Activated CD4-positive, alpha-beta memory T cell treated with anti-CD3 and anti-CD28 coated beads for 36 hours (primary cell): ENCODE measurements around the gene HPSE2. TPM values are rescaled to one million over a fixed set of nuclear protein-coding genes. Genes with fewer than 3 reads are reported as not detected.

Source experiments
- CTCF ChIA-PET: fragments of 350-600 bp; sonication (Branson Sonifier 250); formaldehyde crosslinking; loops from one replicate; lab custom pipeline; 2021; ENCODE audit warnings: antibody characterized with exemption, inconsistent platforms; lab: Charles Lee
- POLR2A ChIA-PET: fragments of 350-600 bp; sonication (Branson Sonifier 250); formaldehyde crosslinking; loops from one replicate; lab custom pipeline; 2021; ENCODE audit warnings: antibody characterized with exemption; lab: Charles Lee
- DNase-seq: peaks from one replicate; pipeline ENCODE4 v3.0.0-alpha.2; 2020
- H3K27ac Mint-ChIP-seq: one replicate; pipeline ENCODE4 v1.8.0; 2021; ENCODE audit warnings: mixed read lengths
- H3K27me3 Mint-ChIP-seq: one replicate; pipeline ENCODE4 v1.8.0; 2021; ENCODE audit warnings: mixed read lengths
- H3K36me3 Mint-ChIP-seq: one replicate; pipeline ENCODE4 v1.8.0; 2021; ENCODE audit warnings: mixed read lengths
- H3K4me1 Mint-ChIP-seq: one replicate; pipeline ENCODE4 v1.8.0; 2021; ENCODE audit warnings: low read depth, mixed read lengths
- H3K4me3 Mint-ChIP-seq: one replicate; pipeline ENCODE4 v1.8.0; 2021; ENCODE audit warnings: mild to moderate bottlenecking, mixed read lengths
- H3K9me3 Mint-ChIP-seq: one replicate; pipeline ENCODE4 v1.8.0; 2021; ENCODE audit warnings: mixed read lengths
- intact Hi-C: fragments of 100-400 bp; cut with micrococcal nuclease; formaldehyde crosslinking; loops from one replicate; pipeline ENCODE4 v1.15.1; 2023
- total RNA-seq, 2 experiments: library from RNA; stranded (reverse); gene quantifications; one replicate each; pipeline ENCODE4 v1.2.3, GENCODE V29; 2021

HPSE2 gene
- total RNA-seq, 2 experiments from 2014 or later = not detected

- Mint-ChIP-seq H3K4me1 (peaks cover 4% of the 10 kb centered on the region), H3K9me3 (peaks cover 4% of the 10 kb centered on the region), H3K27me3 (peaks cover 16% of the 10 kb centered on the region), H3K27ac (no peak overlapping the region), H3K36me3 (no peaks in the 10 kb centered on the region), H3K4me3 (no peak overlapping the region)
- DNase-seq = no peak
- CTCF ChIA-PET = no interaction called here
- POLR2A ChIA-PET = no interaction called here
- intact Hi-C loops = no loop called here
Measured at GRCh38 chr10:98485959-98486358, 749.7 kb downstream of the HPSE2 start.

DNA sequence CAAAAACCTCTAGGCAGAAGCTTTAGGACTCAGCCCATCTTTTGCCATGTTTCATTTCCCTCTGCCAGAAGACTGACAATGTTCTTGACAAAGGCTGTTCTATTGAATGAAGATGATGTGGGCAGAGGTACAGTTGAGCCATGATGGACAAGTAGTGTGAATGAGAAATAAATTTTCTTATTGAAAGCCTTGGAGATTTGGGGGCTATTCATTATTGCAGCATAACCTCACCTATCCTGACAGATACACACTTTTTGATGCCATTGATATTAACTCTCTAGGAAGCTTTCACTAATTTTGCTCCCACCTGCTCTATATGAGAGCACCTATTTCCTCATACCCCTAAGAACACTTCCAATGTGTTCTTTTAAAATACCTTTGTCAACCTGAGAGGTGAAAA, 752.0 kb downstream of the HPSE2 start:
- POLR2A ChIA-PET = no interaction called here
- intact Hi-C loops = no loop called here
- peaks cover 4% of the 10 kb centered on the region for H3K9me3 Mint-ChIP-seq
- CTCF ChIA-PET = no interaction called here
- DNase-seq = no peak
- peaks cover 12% of the 10 kb centered on the region for H3K27me3 Mint-ChIP-seq
- H3K27ac Mint-ChIP-seq = no peak overlapping the region
- no peaks in the 10 kb centered on the region for H3K36me3 Mint-ChIP-seq
- peaks cover 4% of the 10 kb centered on the region for H3K4me1 Mint-ChIP-seq
- no peak overlapping the region for H3K4me3 Mint-ChIP-seq

GRCh38 chr10:98482096-98482495, 753.6 kb downstream of the HPSE2 start:
- peaks cover 4% of the 10 kb centered on the region for H3K9me3 Mint-ChIP-seq
- CTCF ChIA-PET = interaction anchor here (0.9 to 1.0 kb wide), 2 partner anchors 15 to 765 kb away, joined by 4 to 6 read pairs; no protein-coding TSS in a partner anchor
- peaks cover 4% of the 10 kb centered on the region for H3K4me1 Mint-ChIP-seq
- no peak overlapping the region for H3K4me3 Mint-ChIP-seq
- DNase-seq = no peak
- H3K27ac Mint-ChIP-seq = no peak overlapping the region
- peaks cover 6% of the 10 kb centered on the region for H3K27me3 Mint-ChIP-seq
- POLR2A ChIA-PET = no interaction called here
- intact Hi-C loops = no loop called here
- no peaks in the 10 kb centered on the region for H3K36me3 Mint-ChIP-seq

DNA sequence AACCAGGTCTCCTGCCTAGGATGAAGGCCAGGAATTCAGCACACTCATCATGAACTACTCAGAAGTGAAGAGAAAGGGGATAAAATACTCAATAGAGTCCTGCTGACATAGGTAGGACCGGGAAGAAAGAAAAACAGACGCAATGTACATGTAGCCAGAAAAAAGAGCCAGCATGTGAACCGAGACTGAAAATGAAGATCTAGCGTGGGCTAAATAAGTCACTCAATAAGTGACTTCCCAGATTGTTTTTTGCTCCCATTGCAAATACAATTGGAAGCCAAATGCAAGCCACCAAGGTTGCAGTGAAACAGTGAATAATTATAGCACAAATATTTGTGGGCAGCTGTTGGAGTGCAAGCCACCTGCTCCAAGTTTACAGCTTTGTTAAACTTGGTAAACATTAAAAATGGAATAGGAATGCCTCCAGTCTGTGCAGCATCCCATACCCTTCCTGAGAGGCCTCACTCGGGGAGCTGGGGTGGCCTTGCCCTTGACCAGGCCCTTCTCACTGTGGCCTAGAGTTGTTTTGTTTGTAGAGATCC, 754.2 kb downstream of the HPSE2 start:
- intact Hi-C loops = no loop called here
- DNase-seq = no peak
- Mint-ChIP-seq H3K9me3 (peaks cover 4% of the 10 kb centered on the region), H3K27ac (no peak overlapping the region), H3K27me3 (peaks cover 6% of the 10 kb centered on the region), H3K4me1 (peaks cover 4% of the 10 kb centered on the region), H3K36me3 (no peaks in the 10 kb centered on the region), H3K4me3 (no peak overlapping the region)
- POLR2A ChIA-PET = no interaction called here
- CTCF ChIA-PET = interaction anchor here (0.9 to 1.0 kb wide), 2 partner anchors 14 to 765 kb away, joined by 4 to 6 read pairs; no protein-coding TSS in a partner anchor

DNA sequence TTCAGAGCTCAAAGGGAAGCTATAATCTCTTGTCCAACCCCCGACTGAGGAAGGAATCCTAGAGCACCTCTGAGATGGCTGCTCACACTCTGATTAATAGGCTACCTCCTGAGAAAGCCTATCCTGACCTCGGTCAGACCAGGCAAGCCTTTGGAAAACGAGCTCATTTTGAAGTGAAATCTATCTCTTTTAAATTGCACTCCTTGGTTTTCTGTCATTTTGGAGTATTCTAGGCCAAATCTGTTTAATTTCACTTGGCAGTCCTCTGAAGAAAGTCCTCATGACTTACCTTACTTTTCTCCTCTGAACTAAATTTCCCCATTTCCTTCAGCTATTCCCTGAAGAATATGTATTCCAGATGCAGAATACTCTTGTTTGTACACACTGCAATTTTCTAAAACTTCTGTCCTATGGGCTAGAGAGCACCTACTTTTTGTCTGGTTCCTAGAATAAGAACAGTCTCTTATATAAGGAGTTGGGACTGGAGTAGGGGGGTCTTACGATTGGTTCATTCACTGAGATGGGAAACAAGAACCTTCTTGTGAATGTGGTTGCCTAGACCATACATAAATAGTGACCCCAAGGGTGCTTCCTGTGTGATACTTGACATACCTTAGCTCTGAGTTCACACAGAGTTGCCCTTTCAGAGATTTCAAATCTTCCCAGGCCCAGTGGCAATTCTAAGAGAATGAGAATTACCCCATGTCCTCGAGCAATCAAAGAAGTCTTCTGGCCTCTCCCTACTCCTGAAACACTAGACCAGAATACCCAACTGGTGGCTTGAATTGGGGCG, 757.0 kb downstream of the HPSE2 start:
- Mint-ChIP-seq H3K4me1 (peaks cover 8% of the 10 kb centered on the region), H3K36me3 (no peaks in the 10 kb centered on the region), H3K4me3 (no peak overlapping the region), H3K27me3 (peaks cover 3% of the 10 kb centered on the region), H3K27ac (no peak overlapping the region), H3K9me3 (peaks cover 3% of the 10 kb centered on the region)
- ChIA-PET POLR2A (no interaction called here), CTCF (interaction anchor here (0.6 to 0.9 kb wide), 4 partner anchors 10 to 240 kb away, joined by 3 to 5 read pairs (median 4); no protein-coding TSS in a partner anchor)
- DNase-seq = no peak
- intact Hi-C loops = no loop called here

DNA sequence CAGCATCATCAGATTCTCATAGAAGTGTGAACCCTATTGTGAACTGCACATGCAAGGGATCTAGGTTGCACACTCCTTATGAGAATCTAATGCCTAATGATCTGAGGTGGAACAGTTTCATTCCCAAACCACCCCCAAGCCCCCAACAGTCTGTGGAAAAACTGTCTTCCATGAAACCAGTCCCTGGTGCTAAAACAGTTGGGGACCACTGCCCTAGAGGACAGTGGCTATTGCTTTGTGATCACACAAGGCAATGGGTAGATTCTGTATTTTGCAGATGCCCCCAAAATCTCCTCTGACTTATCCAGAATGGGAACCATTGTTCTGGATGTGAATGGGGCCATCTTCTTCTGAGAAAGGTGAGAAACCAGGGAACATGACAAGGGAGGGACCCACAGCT, 757.8 kb downstream of the HPSE2 start:
- Mint-ChIP-seq H3K36me3 (no peaks in the 10 kb centered on the region), H3K4me1 (peaks cover 8% of the 10 kb centered on the region), H3K27me3 (no peaks in the 10 kb centered on the region), H3K27ac (no peak overlapping the region), H3K4me3 (no peak overlapping the region), H3K9me3 (no peaks in the 10 kb centered on the region)
- CTCF ChIA-PET = interaction anchor here (0.6 to 0.9 kb wide), 2 partner anchors 9 to 160 kb away, joined by 3 to 5 read pairs; no protein-coding TSS in a partner anchor
- POLR2A ChIA-PET = no interaction called here
- DNase-seq = no peak
- intact Hi-C loops = no loop called here

- intact Hi-C loops = no loop called here
- no peak for DNase-seq
- CTCF ChIA-PET = interaction anchor here (0.7 to 1.0 kb wide), 2 partner anchors 49 to 336 kb away, joined by 3 read pairs; no protein-coding TSS in a partner anchor
- H3K4me1 Mint-ChIP-seq = peaks cover 4% of the 10 kb centered on the region
- H3K27me3 Mint-ChIP-seq = peaks cover 2% of the 10 kb centered on the region
- no peaks in the 10 kb centered on the region for H3K36me3 Mint-ChIP-seq
- no peaks in the 10 kb centered on the region for H3K9me3 Mint-ChIP-seq
- no peak overlapping the region for H3K27ac Mint-ChIP-seq
- POLR2A ChIA-PET = interaction anchor here (0.7 kb wide), 1 partner anchor 824 kb away, joined by 7 read pairs; no protein-coding TSS in a partner anchor
- no peak overlapping the region for H3K4me3 Mint-ChIP-seq
Measured at GRCh38 chr10:98474628-98475027, 761.0 kb downstream of the HPSE2 start.

GRCh38 chr10:98472196-98472595, 763.5 kb downstream of the HPSE2 start:
- H3K27me3 Mint-ChIP-seq = peaks cover 2% of the 10 kb centered on the region
- peaks cover 8% of the 10 kb centered on the region for H3K4me1 Mint-ChIP-seq
- DNase-seq = no peak
- CTCF ChIA-PET = no interaction called here
- no peaks in the 10 kb centered on the region for H3K9me3 Mint-ChIP-seq
- no peak overlapping the region for H3K27ac Mint-ChIP-seq
- intact Hi-C loops = no loop called here
- POLR2A ChIA-PET = no interaction called here
- no peaks in the 10 kb centered on the region for H3K36me3 Mint-ChIP-seq
- no peak overlapping the region for H3K4me3 Mint-ChIP-seq

- Mint-ChIP-seq H3K9me3 (no peaks in the 10 kb centered on the region), H3K27ac (no peak overlapping the region), H3K27me3 (peaks cover 2% of the 10 kb centered on the region), H3K36me3 (no peaks in the 10 kb centered on the region), H3K4me3 (no peak overlapping the region), H3K4me1 (peaks cover 8% of the 10 kb centered on the region)
- no peak for DNase-seq
- CTCF ChIA-PET = no interaction called here
- POLR2A ChIA-PET = no interaction called here
- intact Hi-C loops = no loop called here
Measured at GRCh38 chr10:98470850-98471249, 764.8 kb downstream of the HPSE2 start.

DNA sequence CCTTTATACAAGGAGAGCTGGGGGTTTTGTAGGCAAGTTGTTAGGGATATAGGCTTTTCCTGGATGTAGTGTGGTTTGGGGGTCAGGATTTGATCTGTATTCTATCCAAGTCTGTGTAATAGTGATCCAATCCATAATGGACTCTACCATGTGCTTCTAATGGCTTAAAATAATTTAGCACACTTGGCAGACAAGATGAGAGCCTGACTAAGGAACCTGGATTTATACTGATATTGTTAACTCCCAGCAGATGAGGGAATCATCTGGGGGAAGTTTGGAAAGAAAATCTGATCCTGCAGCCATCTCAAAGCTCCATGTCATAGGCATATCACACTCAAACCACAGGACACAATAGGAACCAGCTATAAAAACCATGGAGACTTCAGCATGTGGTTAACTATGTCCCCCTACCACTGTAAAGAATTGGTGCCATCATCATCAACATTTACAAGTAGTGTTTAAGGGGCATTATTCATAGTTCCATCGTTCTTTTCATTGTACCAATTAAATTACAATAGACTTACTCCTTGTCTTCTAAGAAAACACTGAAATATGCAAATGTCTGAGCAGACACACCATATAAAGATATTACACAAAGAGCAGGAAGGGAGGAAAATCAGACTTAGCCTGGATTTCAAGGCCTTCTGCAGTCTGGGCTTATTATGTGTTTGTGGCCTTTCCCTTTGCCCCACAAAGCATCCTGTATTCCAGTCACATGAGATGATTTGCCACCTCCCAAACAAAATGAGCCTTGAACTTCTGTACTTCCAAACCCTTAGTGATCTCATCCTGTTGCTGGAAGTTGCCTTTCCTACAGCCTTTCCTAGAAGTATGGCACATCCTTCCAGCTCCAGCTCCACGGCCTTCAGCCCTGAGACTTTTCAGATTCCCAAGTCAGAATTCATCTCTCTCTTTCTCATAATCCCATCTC, 766.4 kb downstream of the HPSE2 start:
- Mint-ChIP-seq H3K36me3 (no peaks in the 10 kb centered on the region), H3K4me1 (peaks cover 6% of the 10 kb centered on the region), H3K27ac (no peak overlapping the region), H3K4me3 (no peak overlapping the region), H3K27me3 (peaks cover 2% of the 10 kb centered on the region), H3K9me3 (no peaks in the 10 kb centered on the region)
- DNase-seq = no peak
- intact Hi-C loops = loop anchor here (5.0 kb wide), 1 partner anchor 963 kb away; the partner anchor contains the start of gene GOT1
- ChIA-PET CTCF (interaction anchor here (0.8 to 3.2 kb wide), 6 partner anchors 9 to 782 kb away, joined by 3 to 52 read pairs (median 12); no protein-coding TSS in a partner anchor), POLR2A (no interaction called here)

DNA sequence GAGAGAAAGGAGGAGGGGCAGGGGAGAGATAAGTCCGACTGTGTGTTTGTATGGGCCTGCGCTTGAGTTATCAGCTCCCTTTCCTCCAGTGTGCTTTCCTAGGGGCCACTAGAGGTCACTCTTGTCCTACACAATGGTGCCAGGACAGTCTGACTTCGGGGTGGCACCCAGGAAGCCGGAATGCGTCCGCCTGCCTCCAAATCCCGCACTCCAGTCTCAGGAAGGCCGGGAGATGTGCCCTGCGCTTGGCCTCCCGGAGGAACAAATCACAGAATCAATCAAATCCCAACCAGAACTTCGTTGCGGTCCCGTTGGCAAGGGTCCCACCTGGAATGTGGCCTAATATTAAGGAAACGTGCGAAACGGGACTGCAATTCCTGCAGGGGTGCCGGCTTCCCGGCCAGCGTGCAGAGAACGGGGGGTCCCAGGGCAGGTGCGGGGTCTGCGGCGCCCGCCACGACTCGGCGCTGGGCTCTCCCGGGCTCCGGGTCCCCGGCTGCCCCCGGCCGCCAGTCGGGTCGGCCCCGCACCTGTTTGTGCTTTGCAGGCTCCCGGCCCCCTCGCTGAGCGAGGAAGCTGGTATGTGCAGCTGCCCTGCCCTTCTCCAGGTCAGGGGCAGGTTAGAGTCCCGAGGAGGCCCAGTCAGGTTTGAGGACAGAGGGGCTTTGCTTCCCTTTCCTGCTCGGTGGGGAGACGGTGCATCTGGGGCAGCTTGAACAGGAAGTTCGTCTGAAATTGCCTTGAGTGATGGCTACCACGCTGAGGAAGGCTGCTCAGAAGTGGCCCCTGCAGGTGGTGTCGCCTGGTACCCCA, 767.9 kb downstream of the HPSE2 start:
- DNase-seq = peak; percentile 70
- Mint-ChIP-seq H3K36me3 (no peaks in the 10 kb centered on the region), H3K27me3 (peaks cover 2% of the 10 kb centered on the region), H3K4me1 (peaks cover 4% of the 10 kb centered on the region), H3K9me3 (no peaks in the 10 kb centered on the region), H3K27ac (no peak overlapping the region), H3K4me3 (peak overlapping the region; percentile 80)
- intact Hi-C loops = loop anchor here (1.0 to 5.0 kb wide), 4 partner anchors 197 to 965 kb away; partner anchors contain the start of gene GOT1
- POLR2A ChIA-PET = interaction anchor here (0.7 to 0.9 kb wide), 2 partner anchors 77 to 1378 kb away, joined by 3 read pairs; no protein-coding TSS in a partner anchor
- CTCF ChIA-PET = interaction anchor here (0.6 to 3.2 kb wide), 35 partner anchors 9 to 1542 kb away, joined by 3 to 52 read pairs (median 4); partner anchors contain the start of genes DNMBP and GOT1
